GM19240 (cell line): ENCODE results near the gene GMPS.
"Not testable (repeated sequence)": the region's sequence is repeated elsewhere in the genome, so short reads cannot be mapped to it uniquely, and the experiment has no call there.

Experiments used
- DNase-seq: peaks from one replicate; pipeline ENCODE4 v3.0.0; 2011; ENCODE audit warnings: low spot score; ENCODE audit not compliant: insufficient read length

The GMPS gene

DNA sequence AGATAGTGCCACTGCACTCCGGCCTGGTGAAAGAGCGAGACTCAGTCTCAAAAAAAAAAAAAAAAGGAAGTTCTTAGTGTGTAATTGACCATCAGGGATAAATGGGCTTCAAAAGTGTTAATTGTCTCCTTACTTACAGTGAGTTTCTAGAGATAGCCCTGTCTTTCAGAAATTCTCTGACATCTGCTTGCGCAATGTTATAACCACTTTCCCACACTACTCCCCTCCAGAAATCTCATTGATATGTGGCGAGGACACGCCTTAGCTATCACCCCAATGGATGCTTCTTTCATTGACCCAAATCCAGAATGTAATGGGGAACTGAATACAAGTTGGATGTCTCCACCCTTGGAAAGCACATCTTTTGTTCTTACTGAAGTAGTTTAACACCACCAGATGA, 70.9 kb downstream of the GMPS start:
- no peak for DNase-seq

- no peak for DNase-seq
These were observed 73.6 kb downstream of the GMPS start for GRCh38 chr3:155944081-155944480.

- no peak for DNase-seq
These were observed 75.7 kb downstream of the GMPS start for GRCh38 chr3:155946178-155946577.

DNA sequence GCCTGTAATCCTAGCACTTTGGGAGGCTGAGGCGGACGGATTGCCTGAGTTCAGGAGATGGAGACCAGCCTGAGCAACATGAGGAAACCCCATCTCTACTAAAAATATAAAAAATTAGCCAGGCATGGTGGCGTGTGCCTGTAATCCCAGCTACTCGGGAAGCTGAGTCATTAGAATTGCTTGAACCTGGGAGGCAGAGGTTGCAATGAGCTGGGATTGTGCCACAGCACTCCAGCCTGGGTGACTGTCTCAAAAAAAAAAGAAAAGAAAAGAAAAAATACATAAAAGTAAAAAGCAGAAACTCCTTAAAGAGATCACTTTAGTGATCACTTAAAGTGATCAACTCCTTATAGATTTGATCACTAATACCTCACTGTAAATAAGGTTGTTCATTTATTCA, 78.0 kb downstream of the GMPS start:
- DNase-seq = no peak

DNA sequence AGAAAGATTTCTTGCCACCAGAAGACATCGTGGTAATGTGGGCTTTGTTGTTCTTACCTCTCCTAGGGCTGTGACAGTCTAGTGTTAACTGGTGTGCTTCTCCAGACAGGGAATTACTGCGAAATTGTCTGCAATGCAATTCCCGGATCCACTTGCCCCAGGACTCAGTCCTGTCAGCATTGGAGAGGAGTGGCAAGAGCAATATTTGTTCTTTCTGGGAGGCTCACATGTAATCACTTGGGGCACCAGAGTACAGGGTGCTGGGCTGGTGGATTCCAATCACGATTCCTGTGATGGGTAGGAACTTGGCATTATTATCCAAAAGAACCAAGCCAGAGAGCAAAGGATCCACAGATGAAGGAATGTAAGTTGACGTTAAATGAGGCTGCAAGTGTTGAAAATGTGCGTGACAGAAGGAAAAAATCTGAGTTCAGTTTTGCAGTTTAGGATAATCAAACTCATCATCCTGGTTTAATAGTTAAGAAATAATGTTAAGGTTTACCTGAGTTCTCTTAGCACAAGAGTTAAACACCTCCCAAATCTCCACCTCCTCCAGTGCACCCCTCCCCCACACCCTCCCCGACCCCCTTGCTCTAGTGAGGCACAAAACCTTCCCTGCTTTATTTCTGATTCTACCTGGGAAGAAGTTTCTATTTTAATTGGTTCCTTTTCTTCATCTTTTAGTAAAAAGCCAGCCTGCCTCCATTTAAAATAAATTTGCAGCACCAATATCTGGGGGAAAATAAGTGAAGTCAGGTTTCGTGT, 79.2 kb downstream of the GMPS start:
- no peak for DNase-seq

GRCh38 chr3:155956508-155957411, 86.3 kb downstream of the GMPS start:
- no peak for DNase-seq

DNA sequence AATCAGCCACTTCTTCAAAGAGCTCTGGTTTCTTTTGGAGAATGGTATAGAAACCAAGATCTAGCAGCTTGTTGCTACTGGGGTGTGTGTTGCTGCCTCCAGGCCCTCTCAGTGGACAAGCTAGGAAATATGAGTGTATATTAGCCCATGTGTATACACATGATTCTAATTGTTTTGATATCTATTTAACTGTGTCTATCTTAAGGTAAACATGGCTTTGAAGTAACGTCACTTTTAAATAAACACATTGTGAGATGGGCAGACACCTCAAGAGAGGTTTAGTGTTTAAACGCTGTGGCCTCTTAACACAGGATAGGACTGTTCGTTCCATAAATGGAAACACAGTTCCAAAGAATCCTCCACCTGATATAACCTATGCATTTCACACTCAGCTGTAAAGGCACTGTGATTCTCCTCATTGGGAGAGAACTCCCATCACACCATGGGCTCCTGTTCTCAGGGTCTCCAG, 87.0 kb downstream of the GMPS start:
- no peak for DNase-seq

- no peak for DNase-seq
These were observed 88.2 kb downstream of the GMPS start for GRCh38 chr3:155958676-155959075.

DNA sequence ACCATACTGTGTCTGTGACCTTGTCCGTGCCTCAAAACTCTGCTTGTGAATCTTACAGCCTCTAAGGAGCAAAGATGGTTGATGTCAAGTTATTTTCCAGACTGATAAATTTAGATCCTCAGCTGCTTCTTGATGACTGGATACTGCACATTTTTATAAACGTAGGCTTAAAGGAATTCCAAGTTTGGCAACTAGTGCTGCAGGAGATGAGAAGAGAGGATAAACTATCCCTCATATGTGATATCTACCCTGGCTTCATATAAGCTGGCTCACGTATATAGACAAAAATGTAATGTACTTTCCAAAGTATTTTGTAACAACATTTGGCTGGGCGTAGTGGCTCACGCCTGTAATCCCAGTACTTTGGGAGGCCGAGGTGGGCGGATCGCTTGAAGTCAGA, 89.6 kb downstream of the GMPS start:
- DNase-seq = no peak

DNA sequence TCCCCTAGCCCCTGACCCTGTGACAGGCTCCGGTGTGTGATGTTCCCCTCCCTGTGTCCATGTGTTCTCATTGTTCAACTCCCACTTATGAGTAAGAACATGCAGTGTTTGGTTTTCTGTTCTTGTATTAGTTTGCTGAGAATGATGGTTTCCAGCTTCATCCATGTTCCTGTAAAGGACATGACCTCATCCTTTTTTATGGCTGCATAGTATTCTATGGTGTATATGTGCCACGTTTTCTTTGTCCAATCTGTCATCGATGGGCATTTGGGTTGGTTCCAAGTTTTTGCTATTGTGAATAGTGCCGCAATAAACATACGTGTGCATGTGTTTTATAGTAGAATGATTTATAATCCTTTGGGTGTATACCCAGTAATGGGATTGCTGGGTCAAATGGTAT, 90.6 kb downstream of the GMPS start:
- DNase-seq = not testable (repeated sequence)

GRCh38 chr3:155963570-155963969, 93.1 kb downstream of the GMPS start:
- DNase-seq = no peak

GRCh38 chr3:155970398-155970797, 99.9 kb downstream of the GMPS start:
- DNase-seq = no peak

DNA sequence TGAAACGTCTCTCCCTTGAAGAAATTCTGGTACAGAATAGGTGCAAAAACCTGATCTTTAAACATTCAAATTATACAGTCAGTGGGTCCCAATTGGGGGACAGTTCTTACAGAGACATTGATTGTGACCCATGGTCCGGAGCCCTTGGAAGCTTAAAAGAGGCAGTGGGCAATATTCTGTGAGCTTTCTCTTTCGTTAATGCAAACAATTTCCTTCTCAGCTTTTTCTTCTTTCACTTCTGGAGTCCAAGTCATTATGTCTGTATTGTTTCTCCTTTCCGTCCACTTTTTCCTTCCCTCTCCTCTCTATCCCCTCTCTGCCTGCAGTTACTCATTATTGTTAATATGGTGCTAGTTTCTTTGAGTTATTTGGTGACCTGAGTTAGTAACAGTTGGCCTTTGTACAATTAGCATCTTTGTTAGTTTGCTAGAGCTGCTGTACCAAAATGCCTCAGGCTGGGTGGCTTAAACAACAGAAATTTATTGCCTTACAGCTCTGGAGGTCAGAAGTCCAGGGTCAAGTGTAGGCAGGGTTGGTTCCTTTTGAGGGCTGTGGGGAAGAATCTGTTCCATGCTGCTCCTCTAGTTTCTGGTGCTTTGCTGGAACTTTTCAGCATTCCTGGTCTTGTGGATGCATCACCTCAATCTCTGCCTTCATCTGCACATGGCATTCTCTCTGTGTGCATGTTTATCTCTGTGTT, 102.6 kb downstream of the GMPS start:
- no peak for DNase-seq

DNA sequence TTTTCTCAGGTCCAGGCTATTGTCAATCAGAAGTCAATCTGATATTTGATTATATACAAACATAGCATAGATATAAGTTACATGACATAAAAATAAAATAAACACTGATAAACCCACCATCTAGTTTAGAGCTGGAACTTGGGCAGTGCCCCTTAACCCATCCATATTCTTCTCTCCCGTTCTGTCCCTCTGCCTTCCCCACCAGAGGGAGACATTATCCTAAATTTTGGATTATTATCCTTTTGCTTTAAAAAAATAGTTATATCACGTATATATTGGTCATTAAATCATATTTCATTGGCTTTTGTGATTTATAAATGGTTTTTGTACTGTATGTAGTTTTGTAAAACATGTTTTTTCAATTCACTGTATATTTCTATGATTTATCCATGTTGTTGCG, 107.9 kb downstream of the GMPS start:
- no peak for DNase-seq

GRCh38 chr3:155979746-155980145, 109.3 kb downstream of the GMPS start:
- no peak for DNase-seq

- DNase-seq = no peak
These were observed 111.2 kb downstream of the GMPS start for GRCh38 chr3:155981669-155982068.

- no peak for DNase-seq
These were observed 113.5 kb downstream of the GMPS start for GRCh38 chr3:155983834-155984474.

- DNase-seq = no peak
These were observed 114.5 kb downstream of the GMPS start for GRCh38 chr3:155984791-155985417.

GRCh38 chr3:155989536-155989935, 119.1 kb downstream of the GMPS start:
- no peak for DNase-seq

DNA sequence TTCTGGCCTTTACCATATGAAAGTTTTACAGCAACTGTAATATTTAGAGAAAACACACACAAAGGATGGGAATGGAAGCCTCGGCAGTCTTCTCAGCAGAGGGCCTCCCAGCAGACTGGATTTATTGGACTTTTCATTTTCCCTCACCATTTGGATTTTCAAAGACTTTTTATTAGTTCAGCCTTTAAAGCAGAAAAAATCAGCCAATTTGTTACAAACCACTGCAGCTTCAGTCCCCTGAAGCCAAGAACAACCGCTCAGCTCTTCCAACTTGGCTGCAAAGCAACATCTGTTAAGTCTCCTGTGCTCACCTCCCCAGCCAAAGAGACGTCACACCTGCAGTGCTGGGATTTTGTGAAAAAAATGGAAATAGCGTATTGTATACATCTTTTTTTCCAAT, 120.8 kb downstream of the GMPS start:
- no peak for DNase-seq

- DNase-seq = no peak
These were observed 121.4 kb downstream of the GMPS start for GRCh38 chr3:155991847-155992246.
